PC-3 (cell line): Measurements from ENCODE around the gene MGAT2. TPM values are rescaled to one million over a fixed set of nuclear protein-coding genes. Genes with fewer than 3 reads are reported as not detected.

Experiments used
- ATAC-seq: fragments of 200-7000 bp; cut with Tn5 transposase; 2 replicates; pipeline ENCODE4 v1.9.1; 2020; ENCODE audit warnings: mild to moderate bottlenecking, moderate library complexity
- BruUV-seq: library from RNA; stranded (reverse); fragments of 400-500 nt; replicated peaks from 2 replicates; lab custom pipeline; 2021; lab: Mats Ljungman, UMichigan
- CTCF ChIA-PET: fragments of 300-600 bp; sonication (Branson Sonifier 250); formaldehyde crosslinking; loops from one replicate; lab custom pipeline; 2022; ENCODE audit warnings: antibody characterized with exemption; lab: Charles Lee
- POLR2A ChIA-PET: fragments of 300-600 bp; sonication (Branson Sonifier 250); formaldehyde crosslinking; loops from one replicate; lab custom pipeline; 2022; ENCODE audit warnings: antibody characterized with exemption; ENCODE audit not compliant: unreplicated experiment; lab: Charles Lee
- DNase-seq: peaks from one replicate; pipeline ENCODE4 v3.0.0-alpha.2; 2015
- H2AFZ ChIP-seq: fragments of 300-600 bp; sonication (generic); 2 replicates; pipeline ENCODE4 v1.6.0; 2016; ENCODE audit warnings: antibody characterized with exemption, low read length
- H3F3A ChIP-seq: fragments of 300-600 bp; sonication (generic); one replicate; pipeline ENCODE4 v1.6.0; 2017; ENCODE audit warnings: antibody characterized with exemption, low read length, control low read depth, mild to moderate bottlenecking; ENCODE audit not compliant: unreplicated experiment
- H3K27ac ChIP-seq: fragments of 300-600 bp; sonication (generic); 2 replicates; pipeline ENCODE4 v1.5.1; 2016; ENCODE audit warnings: mild to moderate bottlenecking, low read length
- H3K27me3 ChIP-seq: fragments of 300-600 bp; sonication (generic); 2 replicates; pipeline ENCODE4 v1.6.1; 2016; ENCODE audit warnings: low read length, mixed read lengths
- H3K36me3 ChIP-seq: fragments of 300-600 bp; sonication (generic); 2 replicates; pipeline ENCODE4 v1.6.1; 2016; ENCODE audit warnings: low read depth, mixed run types, low read length, mixed read lengths
- H3K4me1 ChIP-seq: fragments of 300-600 bp; sonication (generic); 2 replicates; pipeline ENCODE4 v1.5.1; 2016; ENCODE audit warnings: low read length; ENCODE audit not compliant: insufficient read depth
- H3K4me2 ChIP-seq: fragments of 300-600 bp; sonication (generic); 2 replicates; pipeline ENCODE4 v1.6.0; 2016; ENCODE audit warnings: low read length
- H3K4me3 ChIP-seq: fragments of 300-600 bp; sonication (generic); 2 replicates; pipeline ENCODE4 v1.5.1; 2016; ENCODE audit warnings: mild to moderate bottlenecking, low read length, mixed read lengths
- H3K79me2 ChIP-seq: fragments of 300-600 bp; sonication (generic); 2 replicates; pipeline ENCODE4 v1.6.1; 2017; ENCODE audit warnings: low read length, mixed read lengths
- H3K9ac ChIP-seq: fragments of 300-600 bp; sonication (generic); 2 replicates; pipeline ENCODE4 v1.6.0; 2016; ENCODE audit warnings: mild to moderate bottlenecking, low read length
- H3K9me2 ChIP-seq: fragments of 300-600 bp; sonication (generic); replicated peaks from 2 replicates; pipeline ENCODE4 v1.6.1; 2016; ENCODE audit warnings: mixed run types, low read length, mixed read lengths
- H3K9me3 ChIP-seq: fragments of 300-600 bp; sonication (generic); 2 replicates; pipeline ENCODE4 v1.6.1; 2016; ENCODE audit warnings: low read length, mixed read lengths
- H4K20me1 ChIP-seq: fragments of 300-600 bp; sonication (generic); 2 replicates; pipeline ENCODE4 v1.6.1; 2016; ENCODE audit warnings: low read length, mixed read lengths
- CTCF ChIP-seq: fragments of 300-600 bp; sonication (generic); conservative IDR thresholded peaks from 2 replicates; pipeline ENCODE4 v1.5.1; 2017; ENCODE audit warnings: antibody characterized with exemption, low read depth, mild to moderate bottlenecking, low read length
- EZH2 ChIP-seq: fragments of 300-600 bp; sonication (generic); IDR thresholded peaks from one replicate; pipeline ENCODE4 v1.6.1; 2017; ENCODE audit warnings: antibody characterized with exemption, mild to moderate bottlenecking, low read length; ENCODE audit not compliant: unreplicated experiment
- EZH2phosphoT487 ChIP-seq: fragments of 300-600 bp; sonication (generic); IDR thresholded peaks from 2 replicates; pipeline ENCODE4 v1.6.1; 2018; ENCODE audit warnings: mild to moderate bottlenecking, antibody characterized with exemption, low read length, borderline replicate concordance
- intact Hi-C: fragments of 100-400 bp; cut with micrococcal nuclease; formaldehyde crosslinking; loops from 2 replicates; pipeline ENCODE4 v1.9.0; 2023
- total RNA-seq: library from RNA; depleted of rRNA; stranded (reverse); fragments of >200 nt; gene quantifications from 2 replicates; pipeline ENCODE4 v1.2.3, GENCODE V29; 2014

MGAT2 gene
- total RNA-seq, 1 experiment from 2014 or later: 39.5 TPM

GRCh38 chr14:49640540-49641417 lies 20.2 kb downstream of the MGAT2 start:
- no peaks in the 10 kb centered on the region for H3K9me3 ChIP-seq
- no peak for DNase-seq
- ChIA-PET POLR2A (no interaction called here), CTCF (no interaction called here)
- H3K36me3 ChIP-seq: peaks cover 26% of the 10 kb centered on the region
- peaks cover 66% of the 10 kb centered on the region for H3K79me2 ChIP-seq
- TF ChIP-seq EZH2phosphoT487: no peak
- no peak for TF ChIP-seq EZH2
- no peak for ATAC-seq
- no peak overlapping the region; the same call in 1 of the 2 replicates for H3K4me2 ChIP-seq
- no peaks in the 10 kb centered on the region for H3F3A ChIP-seq
- H3K27ac ChIP-seq: peak overlapping the region; percentile 17; the same call in 1 of the 2 replicates
- peaks cover 30% of the 10 kb centered on the region; the same call in 1 of the 2 replicates for H3K4me1 ChIP-seq
- intact Hi-C loops: loop anchor here (2.0 kb wide), 1 partner anchor 20 kb away; no protein-coding TSS in a partner anchor
- H3K4me3 ChIP-seq: no peak overlapping the region
- H3K27me3 ChIP-seq: no peaks in the 10 kb centered on the region
- no peak overlapping the region for H2AFZ ChIP-seq
- no peaks in the 10 kb centered on the region for H3K9me2 ChIP-seq
- H4K20me1 ChIP-seq: 0 out of 2 replicates have a peak, but pooled peaks cover 4% of the 10 kb centered on the region
- H3K9ac ChIP-seq: no peak overlapping the region
- BruUV-seq: no TSS peak

GRCh38 chr14:49641697-49642129 lies 21.1 kb downstream of the MGAT2 start:
- intact Hi-C loops: loop anchor here (2.0 kb wide), 1 partner anchor 19 kb away; no protein-coding TSS in a partner anchor
- CTCF ChIA-PET: interaction anchor here (0.5 kb wide), 1 partner anchor 131 kb away, joined by 3 read pairs; no protein-coding TSS in a partner anchor
- BruUV-seq: no TSS peak

More at GRCh38 chr14:49641697-49642129, 21.1 kb downstream of the MGAT2 start:
- H3K79me2 ChIP-seq: peaks cover 60% of the 10 kb centered on the region
- peak overlapping the region; percentile 10 for H2AFZ ChIP-seq
- H3K4me2 ChIP-seq: peak overlapping the region; percentile 12; the same call in 1 of the 2 replicates
- POLR2A ChIA-PET: interaction anchor here (0.6 to 0.7 kb wide), 2 partner anchors 12 to 68 kb away, joined by 3 to 5 read pairs; no protein-coding TSS in a partner anchor
- TF ChIP-seq EZH2 (no peak), CTCF (no peak), EZH2phosphoT487 (no peak)
- peak; percentile 91 for ATAC-seq
- no peak overlapping the region for H3K4me3 ChIP-seq
- H3K9ac ChIP-seq: no peak overlapping the region
- no peaks in the 10 kb centered on the region for H3K27me3 ChIP-seq
- peak; percentile 46 for DNase-seq
- H3K27ac ChIP-seq: peak overlapping the region; percentile 17; the same call in 1 of the 2 replicates
- peaks cover 21% of the 10 kb centered on the region; the same call in 1 of the 2 replicates for H3K4me1 ChIP-seq
- H4K20me1 ChIP-seq: 0 out of 2 replicates have a peak, but pooled peaks cover 2% of the 10 kb centered on the region
- no peaks in the 10 kb centered on the region for H3F3A ChIP-seq
- no peaks in the 10 kb centered on the region for H3K9me3 ChIP-seq
- H3K36me3 ChIP-seq: peaks cover 25% of the 10 kb centered on the region
- H3K9me2 ChIP-seq: no peaks in the 10 kb centered on the region
